Nephron (organoid): ENCODE measurements around the gene AUH.

Experiments used
- H3K27ac Mint-ChIP-seq, 3 experiments: 2 replicates each; pipeline ENCODE4 v1.8.0; 2020; ENCODE audit warnings: mixed read lengths in 3 of 3, mild to moderate bottlenecking in 2 of 3, moderate library complexity in 1 of 3
- H3K27me3 Mint-ChIP-seq: 2 replicates; pipeline ENCODE4 v1.8.0; 2021; ENCODE audit warnings: low read depth, mild to moderate bottlenecking, moderate library complexity, mixed read lengths
- H3K36me3 Mint-ChIP-seq: 2 replicates; pipeline ENCODE4 v1.8.0; 2020; ENCODE audit warnings: low read depth, mixed read lengths
- H3K4me1 Mint-ChIP-seq: 2 replicates; pipeline ENCODE4 v1.8.0; 2020; ENCODE audit warnings: mixed read lengths
- H3K4me3 Mint-ChIP-seq, 3 experiments: 2 replicates each; pipeline ENCODE4 v1.8.0; 2020; ENCODE audit warnings: mild to moderate bottlenecking in 3 of 3, mixed read lengths in 3 of 3, moderate library complexity in 2 of 3
- H3K9me3 Mint-ChIP-seq: 2 replicates; pipeline ENCODE4 v1.8.0; 2020; ENCODE audit warnings: mixed read lengths
- TF ChIP-seq, protein P1 (sequence below), 3 experiments: fragments of 200-600 bp; sonication (generic); IDR thresholded peaks; one replicate each; pipeline ENCODE4 v1.5.0; 2021; ENCODE audit warnings: antibody characterized with exemption in 3 of 3; ENCODE audit not compliant: unreplicated experiment in 3 of 3

The AUH gene

DNA sequence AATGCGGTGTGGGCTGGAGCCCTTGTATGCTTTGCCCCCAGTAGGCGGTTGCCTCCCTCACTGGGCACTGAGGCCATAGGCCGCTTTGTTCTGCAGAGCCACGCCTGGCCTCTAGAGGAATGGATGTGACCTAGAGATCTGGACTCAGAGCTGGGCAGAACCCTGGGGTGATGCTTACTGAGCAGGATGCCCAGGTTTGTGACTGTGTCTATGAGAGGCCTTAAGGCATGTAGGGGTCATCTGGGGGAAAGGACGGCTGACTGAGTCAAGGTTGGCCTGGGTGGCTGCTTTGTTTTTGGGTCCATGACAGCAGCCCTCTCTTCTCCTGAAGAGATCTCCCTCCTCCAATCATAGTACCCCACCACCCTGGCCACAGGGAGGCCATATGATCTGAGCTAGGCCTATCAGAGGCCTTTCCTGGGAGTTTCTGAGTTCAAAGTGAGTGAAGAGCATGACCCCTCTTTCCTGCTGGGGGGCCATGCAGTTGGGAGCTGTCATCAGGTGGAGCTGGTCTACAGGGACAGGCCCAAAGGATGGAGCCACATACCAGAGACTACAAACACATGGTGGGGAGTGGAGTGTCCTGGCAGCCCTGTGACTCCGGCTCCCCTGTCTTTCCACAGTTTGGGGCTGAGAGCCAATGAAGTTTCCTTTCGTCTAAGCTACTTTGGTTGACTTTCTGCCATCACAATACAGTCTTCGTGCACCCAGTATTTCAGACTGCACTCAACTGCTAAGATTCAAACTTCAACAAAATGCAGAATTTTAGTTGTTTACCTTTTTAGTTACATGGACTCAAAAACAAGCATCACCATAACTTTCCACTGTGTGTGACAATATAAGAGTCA lies 165.4 kb downstream of the AUH start:
- Mint-ChIP-seq H3K4me1 (peaks cover 66% of the 10 kb centered on the region), H3K4me3 (peak overlapping the region in 2 of 3 experiments; percentile 19 to 29), H3K27me3 (peaks cover 12% of the 10 kb centered on the region), H3K36me3 (peaks cover 20% of the 10 kb centered on the region), H3K27ac (peak overlapping the region; percentile 75 to 95 (median 89)), H3K9me3 (peaks cover 17% of the 10 kb centered on the region)
- TF ChIP-seq, protein P1, sequence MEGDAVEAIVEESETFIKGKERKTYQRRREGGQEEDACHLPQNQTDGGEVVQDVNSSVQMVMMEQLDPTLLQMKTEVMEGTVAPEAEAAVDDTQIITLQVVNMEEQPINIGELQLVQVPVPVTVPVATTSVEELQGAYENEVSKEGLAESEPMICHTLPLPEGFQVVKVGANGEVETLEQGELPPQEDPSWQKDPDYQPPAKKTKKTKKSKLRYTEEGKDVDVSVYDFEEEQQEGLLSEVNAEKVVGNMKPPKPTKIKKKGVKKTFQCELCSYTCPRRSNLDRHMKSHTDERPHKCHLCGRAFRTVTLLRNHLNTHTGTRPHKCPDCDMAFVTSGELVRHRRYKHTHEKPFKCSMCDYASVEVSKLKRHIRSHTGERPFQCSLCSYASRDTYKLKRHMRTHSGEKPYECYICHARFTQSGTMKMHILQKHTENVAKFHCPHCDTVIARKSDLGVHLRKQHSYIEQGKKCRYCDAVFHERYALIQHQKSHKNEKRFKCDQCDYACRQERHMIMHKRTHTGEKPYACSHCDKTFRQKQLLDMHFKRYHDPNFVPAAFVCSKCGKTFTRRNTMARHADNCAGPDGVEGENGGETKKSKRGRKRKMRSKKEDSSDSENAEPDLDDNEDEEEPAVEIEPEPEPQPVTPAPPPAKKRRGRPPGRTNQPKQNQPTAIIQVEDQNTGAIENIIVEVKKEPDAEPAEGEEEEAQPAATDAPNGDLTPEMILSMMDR (IDR thresholded peaks at IDR 0.05; ENCODE audit: unreplicated experiment in 3 of 3) = no peak

DNA sequence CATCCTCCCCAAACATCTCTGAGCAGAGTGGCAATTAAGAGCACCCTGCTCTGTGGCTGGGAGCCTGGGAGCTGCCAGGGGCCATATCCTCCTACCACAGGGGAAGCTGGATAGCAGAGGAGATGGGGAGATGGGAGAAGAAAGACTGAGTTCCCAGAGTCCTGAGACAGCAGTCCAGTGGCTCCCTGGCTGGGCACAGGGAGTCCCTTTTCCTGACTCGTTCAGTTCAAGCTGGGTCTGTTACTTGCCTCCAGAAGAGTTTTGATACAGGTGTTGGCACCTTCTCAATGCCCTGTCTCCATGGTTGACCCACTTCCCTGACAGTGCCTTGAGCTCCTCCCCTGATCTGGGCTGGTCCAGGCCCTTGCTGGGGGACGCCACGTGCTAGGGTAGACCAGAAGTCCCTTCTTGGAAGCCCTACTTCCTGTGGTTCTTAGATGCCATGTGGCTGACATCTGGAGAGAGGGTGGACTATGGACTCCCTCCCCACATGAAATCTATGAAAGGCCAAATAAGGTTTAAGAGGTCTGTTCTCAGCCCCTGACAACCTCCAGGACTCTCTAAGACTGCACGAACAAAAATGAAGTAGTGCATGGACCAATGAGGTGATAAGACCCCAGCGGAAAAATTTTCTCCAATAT lies 166.2 kb downstream of the AUH start:
- H3K36me3 Mint-ChIP-seq = peaks cover 13% of the 10 kb centered on the region
- no peak overlapping the region for H3K4me3 Mint-ChIP-seq
- H3K27ac Mint-ChIP-seq = peak overlapping the region; percentile 75 to 98 (median 97)
- H3K9me3 Mint-ChIP-seq = peaks cover 10% of the 10 kb centered on the region
- TF ChIP-seq, protein P1 (IDR thresholded peaks at IDR 0.05; ENCODE audit: unreplicated experiment in 3 of 3) = no peak
- peaks cover 12% of the 10 kb centered on the region for H3K27me3 Mint-ChIP-seq
- peaks cover 70% of the 10 kb centered on the region for H3K4me1 Mint-ChIP-seq

DNA sequence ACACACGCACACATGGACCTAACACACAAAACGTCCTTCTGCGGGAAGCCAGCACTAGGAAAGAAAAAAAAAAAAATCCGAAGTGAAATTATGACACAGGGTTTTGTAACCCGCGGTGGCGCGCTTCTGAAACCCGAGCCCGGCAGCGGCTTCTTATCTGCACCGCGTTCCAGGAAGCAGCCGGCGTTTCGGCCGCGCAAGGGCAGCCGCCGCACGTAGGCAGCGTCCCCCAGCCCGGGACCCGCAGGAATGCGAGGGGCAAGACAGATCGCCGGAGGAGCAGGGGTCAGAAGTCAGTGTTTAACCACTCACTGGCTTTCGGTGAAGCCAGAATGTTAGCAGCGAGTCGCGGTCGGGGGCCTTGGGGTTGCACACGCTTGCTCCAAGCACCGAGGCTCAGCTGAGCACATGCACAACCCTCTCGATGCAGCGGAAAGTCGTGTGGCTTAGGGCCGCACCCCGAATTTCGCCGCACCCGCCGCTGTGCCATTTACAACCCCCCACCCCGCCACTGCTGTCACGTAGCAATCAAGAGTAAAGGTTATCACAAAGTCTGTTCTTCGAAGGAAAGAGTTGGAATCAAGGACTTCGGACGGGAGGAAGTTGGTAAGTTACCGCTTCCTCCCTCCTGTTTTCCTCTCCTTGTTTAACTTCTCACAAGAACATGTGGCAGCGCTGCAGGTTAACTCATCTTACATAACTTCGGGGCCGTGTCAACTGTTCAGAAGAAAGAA lies 167.9 kb downstream of the AUH start:
- Mint-ChIP-seq H3K4me3 (peak overlapping the region; percentile 80 to 83 (median 82)), H3K36me3 (peaks cover 3% of the 10 kb centered on the region), H3K9me3 (peaks cover 3% of the 10 kb centered on the region), H3K4me1 (peaks cover 73% of the 10 kb centered on the region), H3K27ac (peak overlapping the region; percentile 97 to 98 (median 98)), H3K27me3 (peaks cover 18% of the 10 kb centered on the region)
- TF ChIP-seq, protein P1 (IDR thresholded peaks at IDR 0.05; ENCODE audit: unreplicated experiment in 3 of 3) = no peak

DNA sequence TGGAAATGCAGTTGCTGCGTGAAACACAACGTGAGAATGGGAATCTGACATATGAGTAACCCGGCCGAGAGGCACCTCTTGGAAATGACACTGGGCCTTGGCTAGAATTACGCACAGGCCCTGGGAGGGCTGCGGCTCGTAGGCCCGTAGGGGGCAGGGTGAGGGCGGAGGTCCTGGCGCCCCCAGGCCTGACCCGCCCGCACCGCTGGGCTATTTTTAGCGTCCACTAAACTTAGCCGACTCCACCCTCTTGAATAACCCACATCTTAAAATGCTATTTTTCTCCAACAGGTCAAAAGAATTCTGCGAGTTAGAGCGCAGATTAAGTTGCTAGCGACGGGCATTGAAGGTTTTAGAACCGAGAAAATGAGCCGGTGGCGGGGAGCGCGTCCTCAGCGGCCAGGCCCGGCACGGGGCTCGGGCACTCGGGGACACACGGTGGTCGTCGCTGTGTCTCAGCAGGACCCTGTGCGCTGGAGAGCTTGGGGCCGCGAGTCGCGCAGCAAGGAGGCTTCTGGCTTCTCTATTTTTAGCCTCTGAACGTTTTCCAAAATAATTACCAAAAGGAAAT lies 168.5 kb downstream of the AUH start:
- peaks cover 20% of the 10 kb centered on the region for H3K27me3 Mint-ChIP-seq
- TF ChIP-seq, protein P1 (IDR thresholded peaks at IDR 0.05; ENCODE audit: unreplicated experiment in 3 of 3) = no peak
- H3K4me3 Mint-ChIP-seq = peak overlapping the region; percentile 80 to 83 (median 82)
- peaks cover 69% of the 10 kb centered on the region for H3K4me1 Mint-ChIP-seq
- H3K36me3 Mint-ChIP-seq = no peaks in the 10 kb centered on the region
- H3K9me3 Mint-ChIP-seq = no peaks in the 10 kb centered on the region
- peak overlapping the region; percentile 97 to 98 (median 98) for H3K27ac Mint-ChIP-seq

DNA sequence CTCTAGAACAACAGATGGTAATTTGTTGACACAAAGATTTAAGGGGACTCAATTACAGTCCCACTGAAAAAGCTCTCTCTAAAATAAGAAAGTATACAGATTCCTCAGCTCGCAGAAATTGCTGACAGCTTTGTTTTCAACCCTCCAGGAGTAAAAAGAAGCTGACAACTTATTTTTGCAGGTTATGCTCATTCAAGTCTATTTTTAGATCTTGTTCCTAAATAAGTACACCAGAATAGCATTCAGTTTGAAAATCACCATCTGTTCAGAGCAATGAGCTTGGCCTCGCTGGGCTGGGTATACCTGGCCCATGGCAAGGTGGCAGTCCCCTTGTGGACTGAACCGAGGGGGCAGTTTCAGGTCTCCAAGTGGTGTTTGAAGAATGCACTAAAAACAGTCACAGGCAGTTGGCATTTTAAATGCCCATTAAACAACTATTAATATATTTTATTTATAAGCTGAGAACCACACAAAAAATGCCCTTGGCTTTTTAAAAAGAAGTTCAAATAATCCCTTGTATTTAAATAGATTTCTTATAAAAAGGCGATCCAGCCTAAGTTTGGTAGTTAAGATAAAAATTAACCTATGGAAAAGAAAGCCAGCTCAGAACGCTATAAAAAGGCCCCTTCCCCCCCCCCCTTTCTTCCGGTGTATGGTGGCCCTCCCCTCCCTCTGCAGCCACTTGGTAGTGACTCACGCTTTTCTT lies 169.2 kb downstream of the AUH start:
- Mint-ChIP-seq H3K9me3 (no peaks in the 10 kb centered on the region), H3K27ac (peak overlapping the region; percentile 97 to 98 (median 98)), H3K4me3 (peak overlapping the region; percentile 80 to 83 (median 82)), H3K4me1 (peaks cover 66% of the 10 kb centered on the region), H3K27me3 (peaks cover 20% of the 10 kb centered on the region), H3K36me3 (no peaks in the 10 kb centered on the region)
- TF ChIP-seq, protein P1 (IDR thresholded peaks at IDR 0.05; ENCODE audit: unreplicated experiment in 3 of 3) = peak in 1 of 3 experiments; percentile 8
